Nucleus accumbens (tissue), 56 donors: ENCODE measurements around the gene AEN.
"Not testable (repeated sequence)": the region's sequence is repeated elsewhere in the genome, so short reads cannot be mapped to it uniquely, and the experiment has no call there.

Experiments used
- DNase-seq, 56 donors: peaks; one replicate each; lab custom pipeline; 2025; lab: John Stamatoyannopoulos, UW

Gene AEN

DNA sequence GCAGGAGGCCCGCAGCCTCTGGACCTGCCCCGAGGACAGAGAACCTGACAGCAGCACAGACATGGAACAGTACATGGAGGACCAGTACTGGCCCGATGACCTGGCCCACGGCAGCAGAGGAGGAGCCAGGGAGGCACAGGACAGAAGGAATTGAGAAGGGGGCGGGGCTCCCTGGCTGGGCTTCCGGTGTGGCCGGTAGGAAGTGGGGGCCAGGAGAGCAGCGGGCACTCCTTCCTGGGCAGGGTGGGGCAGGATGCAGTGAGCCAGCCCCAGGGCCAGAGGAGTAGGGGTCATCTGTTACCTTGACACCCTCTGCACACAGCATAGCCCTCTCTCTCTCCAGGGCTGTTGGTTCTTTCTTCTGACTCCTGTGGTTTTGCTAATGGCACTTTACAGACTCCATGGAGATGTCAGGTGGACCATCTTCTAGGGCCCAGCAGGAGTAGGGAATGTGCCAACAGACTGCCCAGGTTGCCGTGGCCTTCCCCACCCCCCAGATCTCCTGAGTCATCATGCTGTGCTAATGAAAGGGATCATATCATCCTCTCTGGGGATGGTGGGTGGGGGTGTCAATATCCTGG is 9.1 kb downstream of the AEN start:
- no peak for DNase-seq

DNA sequence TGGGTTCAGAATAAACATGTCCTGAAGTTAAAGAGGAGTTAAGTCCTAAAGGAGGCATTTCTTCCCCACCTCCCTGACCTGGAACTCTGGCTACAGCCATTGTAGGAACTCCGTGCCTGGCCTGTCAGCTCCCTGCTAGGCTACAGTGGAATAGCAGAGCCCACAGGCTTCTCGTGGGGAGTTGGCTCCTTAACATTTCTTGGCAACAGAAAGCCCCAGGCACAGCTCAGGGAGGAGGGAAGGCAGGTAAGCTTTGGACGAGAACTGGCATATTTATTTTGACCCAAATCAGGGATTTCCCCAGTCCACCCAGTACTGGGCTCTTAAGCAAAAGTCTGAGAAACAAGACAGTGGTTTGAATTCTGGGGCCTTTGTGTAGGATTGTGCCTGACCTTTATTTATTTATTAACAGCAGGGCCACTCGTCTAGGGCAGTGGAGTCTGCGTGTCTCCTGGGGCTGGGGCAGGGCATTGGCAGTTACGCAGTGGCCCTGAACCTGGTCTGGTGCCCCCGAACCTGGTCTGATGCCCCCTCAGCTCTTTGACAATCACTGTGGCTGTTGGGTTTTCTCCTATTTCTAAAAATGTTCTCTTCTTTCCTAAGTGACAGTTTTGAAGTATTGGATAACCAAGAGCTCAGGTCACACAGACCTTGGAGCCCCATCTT is 9.8 kb downstream of the AEN start:
- DNase-seq = no peak

DNA sequence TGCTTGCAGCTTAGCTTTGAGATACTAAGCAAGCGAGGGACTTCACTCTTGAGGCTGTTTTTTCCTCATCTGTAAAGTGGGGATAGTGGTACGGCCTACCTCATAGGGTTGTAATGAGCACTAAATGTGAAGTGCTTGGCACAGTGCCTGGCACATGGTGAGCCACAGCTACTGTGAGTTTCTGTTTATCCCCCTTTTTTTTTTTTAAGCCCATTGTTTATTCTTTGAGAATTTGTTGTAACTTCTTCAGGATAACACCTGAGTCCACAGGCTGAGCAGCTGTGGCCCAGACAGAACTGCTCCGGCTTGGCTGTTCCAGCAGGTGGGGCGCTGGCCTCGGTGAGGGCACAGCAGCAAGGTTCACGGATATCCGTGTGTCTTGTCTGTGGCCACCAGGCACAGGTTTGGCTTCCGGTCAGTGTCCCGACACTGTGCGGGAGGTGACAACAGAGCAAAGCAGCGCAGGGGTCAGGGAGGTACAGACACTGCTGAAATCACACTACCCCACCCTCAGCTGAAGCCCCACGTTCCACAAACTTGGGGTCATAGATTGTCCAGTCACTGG is 10.4 kb downstream of the AEN start:
- no peak for DNase-seq

DNA sequence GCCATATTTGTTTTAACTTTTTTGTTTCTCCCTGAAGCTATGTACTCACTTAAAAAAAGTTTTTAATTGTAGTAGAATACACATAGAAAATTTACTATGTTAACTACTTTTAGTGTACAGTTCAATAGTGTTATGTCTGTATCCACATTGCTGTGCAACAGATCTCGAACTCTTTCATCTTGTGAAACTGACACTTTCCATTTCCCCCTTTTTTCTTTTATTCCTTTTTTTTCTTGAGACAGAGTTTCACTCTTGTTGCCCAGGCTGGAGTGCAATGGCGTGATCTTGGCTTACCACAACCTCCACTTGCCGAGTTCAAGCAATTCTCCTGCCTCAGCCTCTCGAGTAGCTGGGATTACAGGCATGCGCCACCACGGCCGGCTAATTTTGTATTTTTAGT is 11.7 kb downstream of the AEN start:
- not testable (repeated sequence) for DNase-seq

DNA sequence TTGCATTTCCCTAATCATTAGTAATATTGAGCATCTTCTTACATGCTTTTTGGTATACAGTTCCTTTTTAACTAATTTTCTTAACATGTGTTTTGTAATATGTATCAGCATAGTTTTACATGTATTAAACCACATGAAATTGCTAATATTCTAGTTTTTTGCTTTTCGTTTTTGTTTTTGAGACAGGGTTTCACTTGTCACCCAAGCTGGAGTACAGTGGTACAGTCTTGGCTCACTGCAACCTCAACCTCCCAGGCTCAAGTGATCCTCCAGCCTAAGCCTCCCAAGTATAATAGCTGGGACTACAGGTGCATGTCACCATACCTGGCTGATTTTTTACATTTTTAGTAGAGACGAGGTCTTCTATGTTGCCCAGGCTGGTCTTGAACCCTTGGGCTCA is 13.3 kb downstream of the AEN start:
- no peak for DNase-seq

DNA sequence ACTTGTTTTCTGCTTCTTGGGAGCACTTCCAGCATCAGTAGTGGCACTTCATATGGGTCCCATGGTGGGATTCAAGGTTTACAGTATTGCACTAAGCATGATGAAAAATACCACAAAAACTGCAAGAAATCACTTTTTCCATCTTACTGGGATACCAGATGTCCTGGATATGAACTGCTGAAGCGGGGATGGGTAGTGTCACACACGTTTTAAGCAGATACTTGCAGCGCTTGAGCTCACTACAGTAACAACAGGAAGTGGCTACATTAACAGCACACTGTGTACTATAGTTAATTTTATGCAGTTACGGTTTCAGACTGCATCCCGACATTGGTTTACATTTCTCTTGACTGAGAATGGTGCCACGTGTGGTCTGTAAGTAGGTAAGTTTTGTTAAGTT is 14.2 kb downstream of the AEN start:
- no peak for DNase-seq

DNA sequence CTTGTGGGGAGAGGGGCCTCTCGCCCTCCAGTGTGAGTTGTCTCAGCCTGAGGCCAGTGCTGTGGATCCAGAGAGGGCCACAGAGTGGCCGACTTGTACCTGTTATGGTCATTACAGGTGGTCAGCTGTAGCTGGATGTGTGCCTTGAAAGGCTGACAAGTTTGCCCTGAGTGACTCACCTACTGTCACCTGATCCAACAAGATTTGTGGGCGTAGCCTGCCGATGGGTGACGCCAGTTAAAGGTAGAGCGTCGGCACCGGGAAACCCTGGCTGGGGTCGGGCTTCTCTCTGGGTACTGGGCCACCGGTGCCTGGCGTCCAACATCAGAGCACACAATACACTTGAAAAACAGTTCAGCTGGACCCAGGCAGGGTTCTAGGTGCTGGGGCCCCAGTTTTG is 14.9 kb downstream of the AEN start:
- no peak for DNase-seq

DNA sequence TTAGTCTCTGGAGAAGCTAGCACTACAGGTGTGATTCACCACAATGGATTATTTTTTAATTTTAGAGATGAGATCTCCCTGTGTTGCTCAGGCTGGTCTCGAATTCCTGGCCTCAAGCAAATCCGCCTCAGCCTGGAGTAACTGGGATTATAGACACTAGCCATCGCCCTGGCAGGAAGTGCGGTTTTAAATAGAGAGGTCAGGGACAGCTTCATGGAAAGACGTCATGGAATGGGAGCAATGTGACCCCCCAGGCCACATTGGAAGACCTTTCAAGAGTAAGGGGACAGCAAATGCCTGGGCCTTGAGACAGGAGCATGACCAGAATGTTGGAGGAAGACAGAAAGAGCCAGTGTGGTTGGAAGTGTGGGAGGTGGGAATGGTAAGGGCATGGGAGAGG is 15.5 kb downstream of the AEN start:
- no peak for DNase-seq

DNA sequence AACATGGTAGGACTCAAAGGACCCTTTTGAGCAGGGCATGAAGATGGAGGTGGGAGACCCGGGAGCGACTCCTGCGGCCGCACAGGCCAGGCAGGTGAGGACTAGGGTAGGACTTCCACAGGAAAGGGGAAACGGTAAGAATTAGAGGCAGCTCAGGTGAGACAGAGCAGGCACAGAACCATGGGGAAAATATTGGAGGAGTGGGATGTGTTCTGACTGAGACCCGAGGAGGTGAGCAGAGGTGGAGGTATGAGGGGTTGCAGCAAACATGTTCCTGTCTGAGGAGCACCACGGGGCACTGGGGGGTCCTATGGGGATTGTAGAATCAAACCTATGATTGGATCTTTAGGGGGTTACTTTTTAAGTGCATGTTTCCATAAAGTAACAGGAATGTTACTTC is 16.3 kb downstream of the AEN start:
- DNase-seq = no peak

DNA sequence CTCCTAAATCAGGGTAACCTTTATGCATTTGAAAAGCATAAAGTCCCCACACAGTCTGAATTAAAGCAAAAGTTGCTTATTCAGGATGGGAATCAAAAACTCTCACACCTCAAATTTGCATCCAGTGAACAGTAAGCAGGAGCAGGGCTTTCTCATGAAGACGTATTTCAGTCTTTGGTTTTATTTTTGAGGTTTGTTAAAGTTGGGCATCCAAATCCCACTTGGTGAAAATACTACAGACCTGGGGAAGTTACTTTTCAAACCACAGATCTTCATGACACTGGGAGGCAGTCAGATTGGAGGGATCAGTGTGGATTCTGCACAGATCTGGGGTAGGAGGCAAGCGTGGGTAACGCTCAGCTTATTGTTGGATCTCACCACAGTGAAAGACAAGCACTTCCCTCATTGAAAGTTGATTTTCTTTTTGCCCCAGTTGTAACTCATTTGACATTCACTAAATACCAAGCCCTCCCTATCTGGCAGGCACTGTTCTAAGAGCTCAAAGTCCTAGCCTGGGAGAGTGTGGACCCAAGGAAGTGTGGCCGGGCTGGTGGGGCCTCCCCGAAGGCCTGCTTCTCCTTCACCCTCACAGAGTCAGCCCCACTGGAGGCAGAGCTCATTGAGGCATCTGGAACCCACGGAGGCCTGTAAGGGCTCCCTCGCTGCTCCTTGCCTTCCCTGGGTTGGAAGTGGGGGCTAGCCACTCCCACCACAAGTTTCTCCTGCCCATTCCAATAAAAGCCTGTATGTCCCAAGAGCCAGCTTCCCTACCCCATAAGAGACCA is 16.9 kb downstream of the AEN start:
- peak in 2 of 56 donors; percentile 13 to 16 for DNase-seq

DNA sequence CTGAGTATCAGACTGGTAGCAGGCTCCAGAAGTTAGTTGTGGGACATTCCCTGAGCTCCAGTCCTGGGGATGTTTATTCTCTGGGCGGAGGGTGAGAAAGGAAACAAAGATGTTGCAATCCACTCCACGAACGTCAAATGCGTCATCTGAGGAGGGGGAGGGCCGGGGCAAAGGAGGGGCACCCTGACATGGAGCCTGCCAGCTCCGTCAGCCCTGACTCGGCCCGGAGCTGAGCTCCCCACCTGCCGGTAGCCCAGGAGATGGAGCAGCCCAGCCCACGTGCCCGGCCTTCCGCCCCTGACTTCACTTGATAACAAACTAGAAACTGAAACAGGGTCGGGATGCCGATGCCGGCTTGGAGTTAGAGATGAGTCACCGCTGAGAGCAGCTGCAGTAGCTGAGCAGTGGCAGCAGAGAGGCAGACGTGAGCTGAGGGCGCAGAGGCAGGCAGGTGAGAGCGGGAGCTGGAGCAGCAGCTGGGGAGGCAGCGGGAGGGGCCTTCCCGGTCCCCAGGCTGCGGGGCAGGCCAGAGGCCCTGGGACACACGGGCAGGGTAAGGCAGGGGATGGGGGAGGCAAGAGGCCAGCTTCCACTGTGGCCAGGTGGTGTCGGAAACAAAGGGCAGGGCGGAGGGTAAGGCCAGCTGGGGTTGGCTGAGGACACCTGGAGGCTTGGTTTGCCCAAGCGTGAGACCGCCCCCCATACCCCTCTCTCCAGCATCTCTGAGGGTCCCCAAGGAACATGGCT is 17.7 kb downstream of the AEN start, which contains the start of gene ISG20:
Gene ISG20 (plus strand): TSS at position 391 of the 747 bp plus-strand sequence. CDS start 351 bp downstream, at position 742.
- DNase-seq = peak in 55 of 56 donors; percentile 29 to 94 (median 64)

DNA sequence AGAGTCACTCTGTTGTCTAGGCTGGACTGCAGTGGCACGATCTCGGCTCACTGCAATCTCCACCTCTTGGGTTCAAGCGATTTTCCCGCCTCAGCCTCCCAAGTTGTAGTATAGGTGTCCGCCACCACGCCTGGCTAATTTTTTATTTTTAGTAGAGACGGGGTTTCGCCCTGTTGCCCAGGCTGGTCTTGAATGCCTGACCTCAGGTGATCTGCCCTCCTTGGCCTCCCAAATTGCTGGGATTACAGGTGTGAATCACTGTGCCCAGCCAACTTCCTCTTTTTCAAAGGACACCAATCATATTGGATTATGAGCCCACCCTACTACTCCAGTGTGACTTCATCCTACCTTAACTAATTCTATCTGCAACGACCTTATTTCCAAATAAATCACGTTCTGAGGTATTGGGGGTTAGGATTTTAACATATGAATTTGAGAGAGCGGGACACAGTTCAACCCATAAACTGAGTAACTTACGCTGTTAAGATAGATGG is 20.9 kb downstream of the AEN start:
- no peak for DNase-seq

DNA sequence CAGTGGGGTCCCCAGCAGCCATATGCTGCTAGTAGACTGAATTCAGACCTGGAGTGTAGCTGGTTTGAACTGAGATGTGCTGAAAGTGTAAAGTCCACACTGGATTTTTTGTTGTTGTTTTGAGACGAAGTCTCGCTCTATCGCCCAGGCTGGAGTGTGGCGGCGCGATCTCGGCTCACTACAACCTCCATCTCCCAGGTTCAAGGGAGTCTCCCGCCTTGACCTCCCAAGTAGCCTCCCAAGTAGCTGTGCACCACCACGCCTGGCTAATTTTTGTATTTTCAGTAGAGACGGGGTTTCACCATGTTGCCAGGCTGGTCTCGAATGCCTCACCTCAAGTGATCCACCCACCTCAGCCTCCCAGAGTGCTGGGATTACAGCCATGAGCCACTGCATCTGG is 21.4 kb downstream of the AEN start:
- DNase-seq = not testable (repeated sequence)

DNA sequence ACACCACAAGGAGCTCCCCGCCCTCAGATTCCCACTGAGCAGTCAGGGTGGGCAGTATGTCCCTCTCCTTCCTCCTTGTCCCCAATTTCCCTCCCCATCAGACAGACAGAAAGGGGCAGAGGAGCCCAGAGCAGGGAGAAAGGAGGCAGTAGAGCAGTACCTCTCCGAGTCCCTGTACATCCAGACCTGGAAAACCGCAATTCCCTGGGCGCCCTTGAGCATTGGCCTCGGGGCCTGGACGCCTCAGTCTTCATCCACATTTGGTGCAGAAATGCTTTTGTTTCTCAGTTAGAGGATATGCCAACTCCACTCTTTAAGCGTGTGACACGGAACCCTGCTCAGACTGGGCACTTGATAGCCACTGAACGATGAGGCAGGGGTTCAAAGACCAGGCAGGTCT is 23.6 kb downstream of the AEN start:
- no peak for DNase-seq

DNA sequence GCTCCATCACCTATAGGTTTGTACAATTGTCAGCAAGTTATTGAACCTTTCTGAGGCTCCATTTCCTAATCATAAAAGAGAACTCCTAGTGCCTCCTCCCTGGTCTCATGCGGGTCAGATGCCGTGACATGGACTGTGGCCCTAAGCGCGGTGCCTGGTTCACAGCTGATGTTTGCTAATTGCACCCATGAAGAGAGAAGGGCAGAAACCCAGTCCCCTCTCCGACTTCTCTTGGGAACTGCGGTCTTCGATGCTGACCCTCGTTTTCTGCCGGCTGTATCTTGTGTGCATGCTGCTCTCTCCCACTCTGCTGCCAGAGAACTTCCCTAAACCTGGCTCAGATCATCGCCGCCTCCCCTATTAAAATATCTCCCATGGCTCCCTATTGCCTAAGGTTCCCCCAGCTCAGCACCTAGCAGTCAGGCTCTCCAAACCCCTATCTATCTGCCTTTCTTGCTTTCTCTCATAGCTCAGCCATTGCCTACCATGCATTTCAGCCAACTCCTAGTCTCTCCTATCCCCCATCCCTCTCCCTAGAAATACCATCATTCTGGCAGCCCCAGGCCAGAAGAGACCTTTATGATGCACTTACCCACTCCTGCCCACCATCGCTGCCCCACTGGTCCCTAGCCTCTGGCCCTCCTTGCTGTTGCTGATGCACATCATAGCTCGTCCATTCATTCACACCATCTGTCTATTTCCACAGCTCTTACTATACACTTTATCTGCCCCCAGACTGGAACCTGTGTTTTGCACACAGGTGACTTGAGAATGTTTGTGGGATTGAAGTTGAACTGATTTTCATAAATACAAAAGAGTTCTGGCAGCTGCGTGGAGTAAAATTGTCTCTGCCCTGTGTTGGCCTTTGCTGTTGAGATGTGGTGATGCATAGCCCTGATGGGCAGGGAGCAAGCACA is 24.3 kb downstream of the AEN start:
- no peak for DNase-seq

DNA sequence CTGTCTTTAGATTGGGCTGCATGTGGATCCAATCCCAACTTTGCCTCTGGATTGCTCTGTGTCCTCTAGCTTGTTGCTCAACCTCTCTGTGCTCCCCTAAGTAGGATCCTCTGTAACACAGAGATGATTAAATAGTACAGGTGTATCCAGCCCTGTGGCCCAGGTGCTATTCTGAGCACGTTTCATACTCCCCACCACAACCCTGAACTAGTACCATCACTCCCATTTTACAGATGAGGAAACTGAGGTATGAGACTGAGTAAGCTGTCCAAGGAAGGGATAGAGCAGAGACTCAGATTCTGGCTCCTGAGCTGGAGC is 24.9 kb downstream of the AEN start:
- DNase-seq = no peak

DNA sequence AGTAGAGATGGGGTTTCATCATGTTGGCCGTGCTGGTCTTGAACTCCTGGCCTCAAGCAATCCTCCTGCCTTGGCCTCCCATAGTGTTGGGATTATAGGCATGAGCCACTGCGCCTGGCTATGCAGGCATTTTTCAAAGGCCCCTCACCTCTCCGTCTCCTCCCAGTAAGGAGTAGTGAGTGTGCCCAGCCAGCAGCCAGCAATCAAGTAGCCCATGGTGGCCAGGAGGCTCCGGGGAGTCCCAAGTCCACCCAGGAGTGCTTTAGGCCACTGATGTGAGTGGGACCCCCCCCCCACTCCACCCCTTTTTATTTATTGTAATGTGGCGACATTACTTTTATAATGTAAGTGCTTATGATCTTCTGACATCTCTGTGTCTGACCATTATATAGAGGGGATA is 25.8 kb downstream of the AEN start:
- DNase-seq = no peak

DNA sequence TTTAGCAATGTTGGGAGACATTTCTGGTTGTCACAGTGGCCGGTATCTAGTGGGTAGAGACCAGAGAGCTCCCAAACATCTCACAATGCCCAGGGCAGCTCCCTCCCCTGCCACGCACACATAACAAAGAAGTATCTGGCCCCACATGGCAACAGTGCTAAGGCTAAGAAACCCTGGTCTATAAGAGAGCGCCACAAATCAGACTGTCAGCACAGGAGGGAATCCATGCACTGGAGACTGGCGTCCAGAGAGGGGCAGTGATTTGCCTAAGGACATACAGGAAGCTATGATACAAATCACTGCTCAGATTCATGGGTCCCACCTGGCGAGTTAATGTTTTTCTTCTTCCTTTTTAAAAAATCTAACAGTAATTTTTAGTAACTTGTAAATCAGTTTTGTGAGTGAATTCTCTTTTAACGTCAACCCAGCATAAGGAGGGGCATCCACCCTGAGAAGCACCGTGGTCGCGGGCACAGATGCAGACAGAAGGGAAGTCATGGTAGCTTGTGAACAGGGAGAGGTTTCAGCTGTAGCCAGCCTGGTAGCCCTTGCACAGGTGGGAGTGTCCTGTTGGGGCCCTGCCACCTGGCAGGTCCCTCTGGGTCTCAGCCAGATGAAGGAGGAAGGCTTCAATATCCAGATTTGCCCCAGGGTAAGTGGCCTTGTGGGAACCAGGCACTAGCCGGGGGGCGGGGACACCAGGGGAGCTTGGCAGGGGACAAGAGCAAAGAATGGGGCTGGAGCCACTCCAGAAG is 26.4 kb downstream of the AEN start:
- DNase-seq = no peak
